ENCODE measurements around the gene KLHL6.
"Not testable (repeated sequence)": the region's sequence is repeated elsewhere in the genome, so short reads cannot be mapped to it uniquely, and the experiment has no call there.

The KLHL6 gene

DNA sequence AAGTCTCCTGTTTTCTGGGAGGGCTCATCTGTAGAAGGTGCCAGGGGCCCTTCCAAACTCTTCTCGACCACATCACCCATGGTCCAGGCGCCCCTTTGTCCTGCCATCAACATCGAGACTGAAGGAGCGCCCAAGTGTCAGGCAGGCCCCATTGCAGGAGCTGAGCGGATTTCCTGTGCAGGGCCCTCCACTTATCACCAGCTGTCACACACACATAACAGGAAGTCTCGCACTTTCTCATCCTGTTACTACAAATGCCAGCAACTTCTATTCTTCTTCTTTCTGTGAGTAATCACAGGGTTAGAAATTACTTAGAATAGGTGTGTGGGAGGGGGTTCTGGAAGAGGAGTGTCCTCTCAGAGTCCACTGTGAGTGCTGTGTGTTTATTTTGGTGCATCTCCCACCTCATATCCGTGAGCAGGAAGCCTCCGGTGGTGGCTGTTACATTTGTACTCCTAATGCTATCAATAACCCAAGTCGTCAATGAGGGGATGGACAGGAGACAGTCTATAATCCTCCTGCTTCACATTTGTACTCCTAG, at the start of gene KLHL6:
TSS of gene KLHL6 (minus strand) at position 166 of the 541 bp plus-strand sequence. CDS start at position 113, 53 bp downstream.
- DNase-seq (ENCODE audit: low read depth in 2 of 2): peak; percentile 43 to 52

DNA sequence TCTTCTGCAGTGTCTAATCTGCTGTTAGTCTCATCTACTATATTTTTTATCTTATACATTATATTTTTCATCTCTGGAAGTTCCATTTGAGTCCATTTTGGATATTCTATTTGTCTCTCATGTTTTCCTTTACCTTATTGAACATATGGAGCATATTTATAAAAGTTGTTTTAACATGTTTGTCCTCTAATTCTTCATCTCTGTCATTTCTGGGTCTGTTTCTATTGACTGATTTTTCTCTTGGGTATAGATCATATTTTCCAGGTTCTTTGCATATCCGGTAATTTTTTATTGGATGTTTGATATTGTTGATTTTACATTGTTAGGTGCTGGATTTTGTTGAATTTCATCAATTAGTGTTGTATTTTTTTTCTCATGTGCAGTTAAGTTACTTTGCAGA, 42.5 kb upstream of the KLHL6 start:
- DNase-seq (ENCODE audit: low read depth in 2 of 2): no peak

DNA sequence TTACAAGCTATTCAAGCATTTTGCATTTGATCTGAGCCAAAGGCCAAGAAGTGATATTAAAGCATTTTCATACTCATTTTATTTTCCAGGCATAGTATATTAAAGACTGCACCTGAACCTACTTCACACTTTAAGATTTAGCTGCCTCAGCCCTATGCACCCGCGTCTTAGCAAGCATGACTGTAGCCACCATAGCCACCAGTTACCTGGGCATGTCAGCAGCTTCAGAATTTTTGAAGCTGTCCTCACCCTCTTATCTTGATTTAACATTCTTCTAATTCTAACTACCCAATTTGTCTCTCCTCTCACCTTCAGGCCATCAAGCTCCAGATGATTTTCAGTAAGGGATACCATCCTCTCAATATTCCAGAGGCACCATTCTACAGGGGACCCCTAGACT, 39.1 kb upstream of the KLHL6 start:
- no peak for DNase-seq (ENCODE audit: low read depth in 2 of 2)

GRCh38 chr3:183592821-183593220, 37.3 kb upstream of the KLHL6 start:
- no peak for DNase-seq (ENCODE audit: low read depth in 2 of 2)

- no peak for DNase-seq (ENCODE audit: low read depth in 2 of 2)
Observed at GRCh38 chr3:183591881-183592521, 36.5 kb upstream of the KLHL6 start.

DNA sequence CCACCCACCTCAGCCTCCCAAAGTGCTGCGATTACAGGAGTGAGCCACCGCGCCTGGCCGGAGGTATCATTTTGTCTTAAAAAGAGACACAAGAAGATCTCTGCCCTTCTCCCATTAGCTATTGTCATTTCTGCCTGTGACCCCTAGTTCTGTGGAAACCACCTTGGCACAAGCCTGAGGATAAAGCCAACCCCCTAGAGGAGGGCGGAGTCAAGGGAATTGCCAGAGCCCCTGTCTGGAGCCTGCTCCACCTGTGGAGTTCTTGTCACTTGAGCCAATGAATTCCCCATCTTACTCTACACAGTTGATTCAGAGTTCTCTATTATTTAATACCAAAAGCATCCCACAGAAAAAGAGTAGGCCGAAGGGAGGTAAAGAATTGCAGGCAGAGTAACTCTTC, 34.9 kb upstream of the KLHL6 start:
- no peak for DNase-seq (ENCODE audit: low read depth in 2 of 2)

DNA sequence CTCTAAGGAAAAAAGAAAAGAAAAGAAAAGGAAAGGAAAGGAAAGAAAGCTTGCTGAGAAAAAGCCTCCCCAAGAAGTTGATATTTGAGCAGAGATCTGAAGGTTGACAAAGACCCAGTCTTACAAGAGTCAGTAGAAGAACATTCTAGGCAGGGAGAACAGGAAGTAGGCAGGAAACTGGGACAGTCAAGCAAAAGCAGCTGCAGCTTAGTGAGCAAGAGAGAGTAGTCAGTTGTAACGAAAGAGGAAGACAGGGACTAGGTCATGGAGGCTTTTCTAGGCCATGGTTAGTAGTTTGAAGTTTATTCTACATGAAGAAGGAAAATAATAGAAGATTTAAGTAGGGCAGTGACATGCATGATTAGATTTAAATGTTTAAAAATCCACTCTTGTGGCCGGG, 31.8 kb upstream of the KLHL6 start:
- no peak for DNase-seq (ENCODE audit: low read depth in 2 of 2)

- no peak for DNase-seq (ENCODE audit: low read depth in 2 of 2)
Observed at GRCh38 chr3:183586477-183586876, 31.0 kb upstream of the KLHL6 start.

GRCh38 chr3:183584914-183585280, 29.4 kb upstream of the KLHL6 start:
- DNase-seq (ENCODE audit: low read depth in 2 of 2): no peak

- DNase-seq (ENCODE audit: low read depth in 2 of 2): no peak
Observed at GRCh38 chr3:183584246-183584913, 28.9 kb upstream of the KLHL6 start.

DNA sequence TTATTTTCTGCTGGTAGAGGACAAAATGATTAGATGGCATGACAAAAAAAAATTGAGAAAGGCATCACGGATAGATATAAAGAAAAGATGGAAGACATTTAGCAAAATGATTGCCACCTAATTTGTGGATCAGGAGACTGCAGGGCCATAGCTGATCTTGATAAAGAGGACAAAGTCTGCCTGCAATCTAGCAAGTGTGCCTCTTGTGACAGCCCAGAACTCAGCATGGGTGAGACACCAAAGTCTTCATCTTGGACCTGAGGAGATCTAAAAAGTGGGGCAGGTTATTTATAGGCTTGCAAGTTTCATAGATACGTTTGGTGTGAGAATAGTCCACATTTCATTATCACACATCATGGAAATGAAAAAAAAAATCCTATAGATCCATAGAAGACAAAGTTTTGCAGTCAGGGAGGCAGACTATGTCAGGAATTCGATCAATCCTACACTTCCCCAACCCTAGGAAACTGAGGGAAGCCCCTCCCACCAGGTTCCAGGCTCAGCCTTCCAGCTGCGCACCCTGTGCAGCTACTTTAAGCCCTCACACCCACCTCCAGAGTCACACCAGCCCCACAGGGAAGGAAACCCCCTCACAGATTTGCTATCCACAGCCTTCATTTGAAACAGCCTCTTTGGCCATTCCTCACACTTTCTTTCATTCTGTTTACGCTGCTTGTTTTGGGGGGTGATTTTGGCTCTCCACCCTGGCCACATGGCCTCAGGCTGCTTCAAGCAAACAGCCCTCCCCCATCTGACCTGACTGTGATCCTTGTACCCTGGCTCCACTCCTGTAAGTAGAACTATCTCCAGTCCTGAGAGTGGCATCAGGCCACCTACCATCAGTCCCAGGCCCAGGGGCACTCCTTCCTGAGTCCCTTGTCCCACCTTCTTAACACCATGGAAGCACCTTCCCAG, 28.1 kb upstream of the KLHL6 start:
- DNase-seq (ENCODE audit: low read depth in 2 of 2): no peak

- DNase-seq (ENCODE audit: low read depth in 2 of 2): no peak
Observed at GRCh38 chr3:183582161-183582560, 26.7 kb upstream of the KLHL6 start.

DNA sequence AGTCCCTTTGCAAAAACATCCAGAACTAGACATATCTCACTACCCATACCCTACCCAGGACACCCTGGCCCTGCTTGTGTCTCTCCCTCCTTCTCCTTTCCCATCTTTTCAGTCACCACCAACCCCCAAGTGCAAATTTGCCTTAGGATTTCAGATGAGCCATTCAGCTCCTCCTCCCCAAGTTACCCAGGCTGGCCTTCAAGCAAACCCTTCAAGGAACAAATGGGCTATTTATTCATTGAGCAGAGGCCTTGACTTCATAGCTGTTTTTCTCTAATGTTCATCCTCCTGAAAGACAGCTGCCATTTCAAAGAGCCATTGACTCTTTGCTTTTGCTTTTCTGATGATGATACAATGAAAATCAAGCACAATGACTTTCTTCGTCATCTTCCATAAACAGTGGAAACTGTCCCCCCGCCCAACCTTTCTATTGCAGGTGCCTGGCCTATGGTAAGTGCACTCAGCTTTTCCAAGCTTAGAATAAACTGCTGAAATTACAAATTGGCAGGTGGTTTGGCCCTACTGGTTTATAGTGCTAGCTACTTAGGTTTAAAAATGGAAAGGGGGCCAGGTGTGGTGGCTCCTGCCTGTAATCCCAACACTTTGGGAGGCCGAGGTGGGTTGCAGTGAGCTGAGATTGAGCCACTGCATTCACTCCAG, 26.1 kb upstream of the KLHL6 start:
- DNase-seq (ENCODE audit: low read depth in 2 of 2): no peak

DNA sequence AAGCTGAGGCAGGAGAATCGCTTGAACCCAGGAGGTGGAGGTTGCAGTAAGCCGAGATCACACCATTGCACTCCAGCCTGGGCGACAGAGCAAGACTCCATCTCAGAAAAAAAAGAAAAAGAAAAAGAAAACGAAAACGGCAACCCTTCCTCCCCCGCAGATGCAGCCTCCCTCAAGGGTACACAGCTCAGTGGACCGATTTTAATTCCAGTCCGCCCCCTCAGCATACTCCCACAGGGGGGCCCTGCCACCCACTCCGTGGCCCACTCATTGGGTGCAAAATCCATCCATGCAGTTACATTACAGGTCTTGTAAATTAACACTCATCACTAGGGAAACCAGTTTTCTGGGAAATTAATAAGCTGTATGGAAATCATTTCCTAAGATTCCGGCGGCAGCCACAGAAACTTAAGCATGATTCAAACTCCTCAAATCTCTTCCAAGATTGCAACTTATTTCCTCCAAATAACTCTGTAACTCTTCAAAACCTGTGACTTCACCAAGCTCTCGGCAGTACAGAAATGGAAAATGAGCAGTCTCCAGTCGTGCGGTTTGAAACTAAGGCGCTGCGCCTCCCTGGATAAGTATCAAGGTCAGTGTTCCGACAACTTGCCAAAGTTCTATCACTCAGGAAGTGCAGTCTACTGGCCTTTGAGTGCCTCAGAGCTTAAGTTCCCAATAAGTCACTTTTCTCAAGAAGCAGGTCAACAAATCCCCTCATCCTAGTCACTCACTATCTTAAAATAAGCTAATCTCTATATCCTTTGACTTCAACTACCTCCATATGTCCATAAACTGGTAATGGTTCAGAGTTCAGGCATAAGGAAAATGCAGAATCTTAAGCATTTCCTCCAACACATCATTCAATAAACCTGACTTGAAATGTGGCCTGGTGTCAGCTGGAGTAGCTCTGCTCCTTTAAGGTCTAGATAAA, 24.7 kb upstream of the KLHL6 start:
- no peak for DNase-seq (ENCODE audit: low read depth in 2 of 2)

- DNase-seq (ENCODE audit: low read depth in 2 of 2): no peak
Observed at GRCh38 chr3:183578179-183578578, 22.7 kb upstream of the KLHL6 start.

DNA sequence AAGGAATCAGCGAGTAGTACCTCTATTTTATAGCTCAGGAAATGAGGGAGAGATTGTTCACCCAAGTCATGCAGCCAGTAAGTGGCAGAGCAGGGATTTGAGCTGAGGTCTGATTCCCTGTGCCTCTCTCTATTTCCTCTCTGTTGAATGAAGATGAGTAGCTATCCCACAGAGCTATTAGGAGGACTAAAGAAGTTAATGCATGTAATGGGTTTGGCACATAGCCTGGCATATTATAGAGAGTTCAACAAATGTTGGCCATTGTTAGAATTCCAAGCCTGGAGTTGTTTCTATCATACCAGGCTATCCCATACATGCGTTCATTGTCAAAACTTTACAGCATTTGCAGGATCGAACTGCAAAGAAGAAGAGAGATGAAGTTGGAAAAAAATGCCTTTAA, 21.8 kb upstream of the KLHL6 start:
- no peak for DNase-seq (ENCODE audit: low read depth in 2 of 2)

DNA sequence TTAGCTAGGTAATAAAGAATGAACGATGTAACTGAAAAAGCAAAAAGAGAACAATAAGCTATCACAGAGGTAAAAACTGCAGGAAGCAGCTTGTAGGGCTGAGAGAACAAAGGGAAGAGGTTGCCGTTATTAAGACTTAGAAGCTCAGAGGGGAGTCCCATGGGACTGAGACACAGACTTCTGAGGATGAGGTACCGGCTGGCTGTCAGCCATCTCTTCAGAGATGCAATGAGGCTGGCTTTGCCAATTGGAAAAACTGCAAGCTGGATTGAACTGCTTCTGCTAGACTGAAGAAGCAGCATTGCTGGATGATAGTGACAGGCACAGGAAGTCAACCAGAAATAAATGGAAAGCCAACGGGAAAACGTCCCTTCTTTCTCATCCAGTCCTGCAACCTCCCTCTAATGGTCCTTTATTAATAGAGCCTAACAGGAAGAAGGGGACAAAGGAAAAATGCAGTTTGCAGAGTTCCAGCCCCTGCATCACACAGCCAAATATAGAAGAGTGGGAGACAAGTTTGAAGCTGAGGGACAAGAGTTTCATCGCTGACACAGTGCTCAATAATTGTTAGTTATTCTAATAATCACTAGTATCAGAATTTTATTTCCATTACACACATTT, 21.1 kb upstream of the KLHL6 start:
- no peak for DNase-seq (ENCODE audit: low read depth in 2 of 2)

DNA sequence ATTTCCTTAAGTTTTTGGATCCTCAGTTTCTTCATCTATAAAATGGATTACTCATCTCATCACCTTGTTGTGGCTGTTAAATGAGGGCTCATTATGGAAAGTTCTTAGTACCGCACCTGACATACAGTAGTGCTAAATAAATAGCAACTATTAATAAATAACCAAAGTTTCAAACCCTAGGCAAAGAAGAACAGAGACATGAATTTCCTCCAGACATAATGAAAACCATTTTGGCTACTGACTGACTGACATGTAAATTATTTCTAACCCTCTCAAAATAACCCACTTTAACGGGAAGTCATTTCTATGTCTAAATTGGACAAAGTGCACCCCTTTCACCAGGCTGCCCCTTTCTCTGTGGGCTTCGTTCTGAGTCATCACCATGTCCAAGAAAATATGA, 17.4 kb upstream of the KLHL6 start:
- DNase-seq (ENCODE audit: low read depth in 2 of 2): no peak

DNA sequence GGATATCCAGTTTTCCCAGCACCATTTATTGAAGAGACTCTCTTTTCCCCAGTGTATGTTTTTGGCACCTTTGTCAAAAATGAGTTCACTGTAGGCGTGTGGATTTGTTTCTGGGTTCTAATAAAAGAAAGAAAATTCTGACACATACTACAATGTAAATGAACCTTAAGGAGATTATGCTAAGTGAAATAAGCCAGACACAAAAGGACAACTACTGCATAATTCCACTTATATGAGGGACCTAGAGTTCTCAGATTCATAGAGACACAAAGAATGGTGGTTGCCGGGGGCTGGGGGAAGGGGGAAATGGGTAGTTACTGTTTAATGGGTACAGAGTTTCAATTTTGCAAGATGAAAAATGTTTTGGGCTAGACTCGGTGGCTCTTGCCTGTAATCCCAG, 14.7 kb upstream of the KLHL6 start:
- DNase-seq (ENCODE audit: low read depth in 2 of 2): not testable (repeated sequence)

GRCh38 chr3:183566880-183567279, 11.4 kb upstream of the KLHL6 start:
- DNase-seq (ENCODE audit: low read depth in 2 of 2): no peak

All from stimulated activated CD4-positive, alpha-beta T cell treated with anti-CD3 and anti-CD28 coated beads, Interleukin-1b, Interleukin-23, amount 100 ng/mL, for 4 hours (primary cell).